Measurements from ENCODE around the gene S1PR4.

S1PR4 gene

GRCh38 chr19:3224346-3225168 lies 46.0 kb downstream of the S1PR4 start, which contains the start of gene CELF5:
CELF5 (plus strand) TSS chr19:3224661; CDS start chr19:3224740, 79 bp downstream.
- peak; percentile 22 for TF ChIP-seq CTCF (IDR thresholded peaks at IDR 0.05; ENCODE audit: low read depth, low read length, missing control alignments)
- no peak within 1 kb of the TSS for H3K4me3 ChIP-seq (ENCODE audit: low read depth, low read length)
- in situ Hi-C loops (cut with HindIII; ENCODE audit: low sequenced_read_pairs): no loop called here
- DNase-seq (ENCODE audit: low read depth): no peak

- no peak for TF ChIP-seq CTCF (IDR thresholded peaks at IDR 0.05; ENCODE audit: low read depth, low read length, missing control alignments)
- no peak overlapping the region for H3K4me3 ChIP-seq (ENCODE audit: low read depth, low read length)
- no peak for DNase-seq (ENCODE audit: low read depth)
- in situ Hi-C loops (cut with HindIII; ENCODE audit: low sequenced_read_pairs): no loop called here
Observed at GRCh38 chr19:3225169-3225485, 46.6 kb downstream of the S1PR4 start.

GRCh38 chr19:3225677-3226093 lies 47.1 kb downstream of the S1PR4 start:
- in situ Hi-C loops (cut with HindIII; ENCODE audit: low sequenced_read_pairs): no loop called here
- DNase-seq (ENCODE audit: low read depth): no peak
- no peak for TF ChIP-seq CTCF (IDR thresholded peaks at IDR 0.05; ENCODE audit: low read depth, low read length, missing control alignments)
- H3K4me3 ChIP-seq (ENCODE audit: low read depth, low read length): no peak overlapping the region

- no peak for DNase-seq (ENCODE audit: low read depth)
- H3K4me3 ChIP-seq (ENCODE audit: low read depth, low read length): no peak overlapping the region
- TF ChIP-seq CTCF (IDR thresholded peaks at IDR 0.05; ENCODE audit: low read depth, low read length, missing control alignments): no peak
- in situ Hi-C loops (cut with HindIII; ENCODE audit: low sequenced_read_pairs): no loop called here
Observed at GRCh38 chr19:3227054-3227626, 48.6 kb downstream of the S1PR4 start.

GRCh38 chr19:3229346-3229743 lies 50.8 kb downstream of the S1PR4 start:
- no peak for DNase-seq (ENCODE audit: low read depth)
- no peak overlapping the region for H3K4me3 ChIP-seq (ENCODE audit: low read depth, low read length)
- TF ChIP-seq CTCF (IDR thresholded peaks at IDR 0.05; ENCODE audit: low read depth, low read length, missing control alignments): no peak
- in situ Hi-C loops (cut with HindIII; ENCODE audit: low sequenced_read_pairs): no loop called here

Measured in astrocyte of the cerebellum (primary cell).